Measurements from ENCODE around the gene SEPTIN5. TPM values are rescaled to one million over a fixed set of nuclear protein-coding genes. Genes with fewer than 3 reads are reported as not detected.
A peak's percentile ranks its signal among the peaks of the same experiment; 100 is the strongest.

SEPTIN5 gene
- total RNA-seq, 1 donor from 2014 or later = 7.3 TPM

DNA sequence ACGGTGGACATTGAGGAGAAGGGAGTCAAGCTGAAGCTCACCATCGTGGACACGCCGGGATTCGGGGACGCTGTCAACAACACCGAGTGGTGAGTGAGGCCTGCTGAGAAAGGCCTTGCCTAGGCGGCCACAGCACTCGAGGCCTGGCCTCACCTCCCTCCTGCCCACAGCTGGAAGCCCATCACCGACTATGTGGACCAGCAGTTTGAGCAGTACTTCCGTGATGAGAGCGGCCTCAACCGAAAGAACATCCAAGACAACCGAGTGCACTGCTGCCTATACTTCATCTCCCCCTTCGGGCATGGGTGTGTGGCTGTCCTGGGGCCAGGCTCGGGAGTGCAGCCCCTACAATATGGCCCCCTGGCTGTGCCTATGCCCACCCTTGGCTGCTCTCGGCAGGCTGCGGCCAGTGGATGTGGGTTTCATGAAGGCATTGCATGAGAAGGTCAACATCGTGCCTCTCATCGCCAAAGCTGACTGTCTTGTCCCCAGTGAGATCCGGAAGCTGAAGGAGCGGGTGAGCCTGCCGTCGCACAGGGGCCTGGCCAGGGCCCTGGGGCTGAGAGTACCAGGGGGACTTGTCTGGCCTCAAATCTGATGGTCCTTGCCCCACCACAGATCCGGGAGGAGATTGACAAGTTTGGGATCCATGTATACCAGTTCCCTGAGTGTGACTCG lies 6.0 kb downstream of the SEPTIN5 start:
- Histone ChIP-seq H3K4me2 (ENCODE audit: low read length) (no peak overlapping the region), H3K4me1 (ENCODE audit: insufficient read depth, low read length) (peaks cover 22% of the 10 kb centered on the region), H3K27me3 (ENCODE audit: insufficient read depth, low read length) (peaks cover 3% of the 10 kb centered on the region), H3K9ac (ENCODE audit: low read length) (no peak overlapping the region), H3K27ac (ENCODE audit: low read depth, low read length) (no peak overlapping the region), H3K9me3 (ENCODE audit: insufficient read depth, low read depth, low read length) (no peaks in the 10 kb centered on the region), H4K20me1 (ENCODE audit: insufficient read depth, low read length) (peaks cover 56% of the 10 kb centered on the region), H2AFZ (ENCODE audit: low read depth, low read length) (no peak overlapping the region), H3K4me3 (ENCODE audit: insufficient read depth, low read depth, low read length) (no peak overlapping the region), H3K36me3 (ENCODE audit: insufficient read depth, low read length) (peaks cover 5% of the 10 kb centered on the region), H3K79me2 (ENCODE audit: insufficient read depth, low read length) (peaks cover 16% of the 10 kb centered on the region)
- Mint-ChIP-seq H3K9me3 (ENCODE audit: unreplicated experiment) (peaks cover 6% of the 10 kb centered on the region), H3K27ac (ENCODE audit: unreplicated experiment) (no peak overlapping the region), H3K36me3 (ENCODE audit: low read depth, unreplicated experiment) (peaks cover 11% of the 10 kb centered on the region), H3K4me3 (ENCODE audit: unreplicated experiment) (peak overlapping the region; percentile 64), H3K4me1 (ENCODE audit: low read depth, unreplicated experiment) (peaks cover 2% of the 10 kb centered on the region), H3K27me3 (ENCODE audit: low read depth, unreplicated experiment) (peaks cover 45% of the 10 kb centered on the region)
- TF ChIP-seq EZH2 (IDR thresholded peaks at IDR 0.05; ENCODE audit: insufficient read depth, low read length) = no peak
- TF ChIP-seq, protein P1, sequence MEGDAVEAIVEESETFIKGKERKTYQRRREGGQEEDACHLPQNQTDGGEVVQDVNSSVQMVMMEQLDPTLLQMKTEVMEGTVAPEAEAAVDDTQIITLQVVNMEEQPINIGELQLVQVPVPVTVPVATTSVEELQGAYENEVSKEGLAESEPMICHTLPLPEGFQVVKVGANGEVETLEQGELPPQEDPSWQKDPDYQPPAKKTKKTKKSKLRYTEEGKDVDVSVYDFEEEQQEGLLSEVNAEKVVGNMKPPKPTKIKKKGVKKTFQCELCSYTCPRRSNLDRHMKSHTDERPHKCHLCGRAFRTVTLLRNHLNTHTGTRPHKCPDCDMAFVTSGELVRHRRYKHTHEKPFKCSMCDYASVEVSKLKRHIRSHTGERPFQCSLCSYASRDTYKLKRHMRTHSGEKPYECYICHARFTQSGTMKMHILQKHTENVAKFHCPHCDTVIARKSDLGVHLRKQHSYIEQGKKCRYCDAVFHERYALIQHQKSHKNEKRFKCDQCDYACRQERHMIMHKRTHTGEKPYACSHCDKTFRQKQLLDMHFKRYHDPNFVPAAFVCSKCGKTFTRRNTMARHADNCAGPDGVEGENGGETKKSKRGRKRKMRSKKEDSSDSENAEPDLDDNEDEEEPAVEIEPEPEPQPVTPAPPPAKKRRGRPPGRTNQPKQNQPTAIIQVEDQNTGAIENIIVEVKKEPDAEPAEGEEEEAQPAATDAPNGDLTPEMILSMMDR (IDR thresholded peaks at IDR 0.05; ENCODE audit: insufficient read depth, low read depth, low read length) = no peak
- DNase-seq (ENCODE audit: low read depth) (no peak), FAIRE-seq (no peak)

DNA sequence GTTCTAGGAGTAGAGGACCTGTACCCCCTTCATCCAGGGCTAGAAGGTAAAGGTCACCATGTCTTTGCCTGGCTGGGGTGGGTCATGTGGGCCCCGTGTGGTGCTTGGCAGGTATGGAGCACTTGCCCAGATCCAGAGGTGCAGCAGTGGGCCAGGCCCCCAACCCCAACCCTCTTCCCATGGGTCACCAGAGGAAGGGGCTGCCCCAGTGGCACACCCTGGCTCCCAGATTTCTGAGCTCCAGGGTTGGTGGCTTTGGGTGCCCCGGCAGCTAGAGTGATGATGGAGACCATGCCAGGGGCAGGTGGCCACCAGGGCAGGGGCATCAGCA lies 6.7 kb downstream of the SEPTIN5 start:
- Histone ChIP-seq H3K9ac (ENCODE audit: low read length) (no peak overlapping the region), H2AFZ (ENCODE audit: low read depth, low read length) (no peak overlapping the region), H3K4me1 (ENCODE audit: insufficient read depth, low read length) (peaks cover 22% of the 10 kb centered on the region), H4K20me1 (ENCODE audit: insufficient read depth, low read length) (peaks cover 52% of the 10 kb centered on the region), H3K36me3 (ENCODE audit: insufficient read depth, low read length) (peaks cover 5% of the 10 kb centered on the region), H3K79me2 (ENCODE audit: insufficient read depth, low read length) (peaks cover 16% of the 10 kb centered on the region), H3K4me3 (ENCODE audit: insufficient read depth, low read depth, low read length) (no peak overlapping the region), H3K4me2 (ENCODE audit: low read length) (no peak overlapping the region), H3K9me3 (ENCODE audit: insufficient read depth, low read depth, low read length) (no peaks in the 10 kb centered on the region), H3K27ac (ENCODE audit: low read depth, low read length) (no peak overlapping the region), H3K27me3 (ENCODE audit: insufficient read depth, low read length) (peaks cover 3% of the 10 kb centered on the region)
- H3K27me3 Mint-ChIP-seq (ENCODE audit: low read depth, unreplicated experiment) = peaks cover 48% of the 10 kb centered on the region
- peaks cover 2% of the 10 kb centered on the region for H3K4me1 Mint-ChIP-seq (ENCODE audit: low read depth, unreplicated experiment)
- DNase-seq (ENCODE audit: low read depth) (no peak), FAIRE-seq (no peak)
- peaks cover 6% of the 10 kb centered on the region for H3K9me3 Mint-ChIP-seq (ENCODE audit: unreplicated experiment)
- no peak overlapping the region for H3K4me3 Mint-ChIP-seq (ENCODE audit: unreplicated experiment)
- TF ChIP-seq, protein P1 (IDR thresholded peaks at IDR 0.05; ENCODE audit: insufficient read depth, low read depth, low read length) = no peak
- TF ChIP-seq EZH2 (IDR thresholded peaks at IDR 0.05; ENCODE audit: insufficient read depth, low read length) = no peak
- no peak overlapping the region for H3K27ac Mint-ChIP-seq (ENCODE audit: unreplicated experiment)
- peaks cover 11% of the 10 kb centered on the region for H3K36me3 Mint-ChIP-seq (ENCODE audit: low read depth, unreplicated experiment)

Measured in astrocyte (in vitro differentiated cells and primary cell).